Glomerular endothelial cell (primary cell): ENCODE data around the gene TENT4A. TPM values are rescaled to one million over a fixed set of nuclear protein-coding genes. Genes with fewer than 3 reads are reported as not detected.

ENCODE experiments used
- DNase-seq: peaks from one replicate; pipeline ENCODE4 v3.0.0-alpha.2; 2011; ENCODE audit warnings: low read depth, low spot score; ENCODE audit errors: extremely low read depth
- total RNA-seq: library from RNA; depleted of rRNA; stranded (reverse); fragments of >200 nt; gene quantifications from 2 replicates; pipeline ENCODE4 v1.2.3, GENCODE V29; 2015

TENT4A gene
- total RNA-seq, 1 donor from 2014 or later = 22.7 TPM

DNA sequence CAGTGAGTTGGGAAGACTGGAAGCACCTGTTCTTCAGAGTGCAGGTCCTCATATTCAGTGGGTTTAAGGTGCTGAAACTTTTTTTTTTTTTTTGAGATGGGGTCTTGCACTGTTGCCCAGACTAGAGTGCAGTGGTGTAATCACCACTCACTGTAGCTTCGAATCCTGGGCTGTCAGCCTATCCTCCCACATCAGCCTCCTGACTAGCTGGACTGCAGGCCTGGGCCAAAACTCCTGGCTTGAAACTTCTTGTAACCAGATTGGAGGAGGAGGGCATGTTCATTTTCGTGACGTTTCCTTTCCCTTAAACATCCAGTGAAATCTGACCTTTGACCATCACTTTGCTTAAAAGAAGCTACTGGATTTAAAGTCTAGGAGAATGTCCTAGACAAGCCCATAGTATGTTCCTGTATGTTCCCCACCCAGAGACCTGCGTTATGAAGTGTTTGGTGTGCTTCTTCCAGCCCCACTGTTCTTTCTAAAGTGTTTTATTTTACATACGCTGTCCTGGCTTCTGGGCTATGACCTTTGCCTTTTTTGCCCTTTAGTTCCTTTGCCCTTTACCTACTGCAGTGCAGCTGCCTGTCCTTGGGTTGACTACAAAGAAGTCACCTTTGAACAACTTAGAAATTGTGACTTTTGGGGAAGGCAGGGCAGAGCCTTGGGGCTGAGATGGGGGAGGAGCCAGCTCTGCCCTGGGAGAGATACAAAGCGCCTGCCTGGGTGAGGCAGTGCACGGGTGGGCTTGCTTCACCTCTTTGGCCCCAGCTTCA lies 18.4 kb downstream of the TENT4A start:
- DNase-seq = no peak

DNA sequence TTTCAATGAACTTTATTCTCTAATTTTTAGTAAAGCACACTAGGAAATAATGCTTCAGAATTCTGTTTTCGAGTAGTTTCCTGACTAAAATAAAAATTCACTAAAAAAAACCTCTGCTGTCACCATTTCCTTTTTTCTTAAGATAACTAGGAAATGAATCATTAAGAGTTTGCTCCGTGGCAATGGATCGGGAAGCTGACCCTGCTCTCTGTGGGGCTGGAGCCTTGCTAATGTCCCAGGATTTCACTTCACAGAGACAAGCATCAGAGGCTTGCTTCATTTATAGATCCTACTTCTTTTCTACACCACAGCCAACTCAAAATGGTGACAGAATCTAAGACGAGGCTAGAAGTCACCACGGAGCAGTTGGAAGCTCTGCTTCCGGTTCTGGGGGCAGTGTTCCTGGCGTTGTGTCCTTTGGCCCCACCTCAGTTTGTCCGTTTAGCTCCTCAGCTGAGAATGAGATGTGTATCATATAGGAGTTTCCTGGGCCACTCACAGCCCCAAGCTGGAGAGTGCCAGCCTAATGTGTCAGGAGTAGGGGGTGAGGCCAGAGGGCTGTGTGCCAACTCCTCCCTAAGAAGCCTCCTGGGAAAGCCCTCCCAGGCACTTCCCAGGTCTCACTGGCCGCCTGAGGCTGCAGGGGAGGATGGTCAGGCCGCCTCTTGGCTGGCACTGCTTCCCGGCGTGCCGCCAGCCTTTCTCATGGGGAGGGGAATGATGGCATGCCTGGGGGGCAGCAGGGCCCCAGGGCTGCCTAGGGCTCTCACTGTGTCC lies 19.6 kb downstream of the TENT4A start:
- peak; percentile 65 for DNase-seq

DNA sequence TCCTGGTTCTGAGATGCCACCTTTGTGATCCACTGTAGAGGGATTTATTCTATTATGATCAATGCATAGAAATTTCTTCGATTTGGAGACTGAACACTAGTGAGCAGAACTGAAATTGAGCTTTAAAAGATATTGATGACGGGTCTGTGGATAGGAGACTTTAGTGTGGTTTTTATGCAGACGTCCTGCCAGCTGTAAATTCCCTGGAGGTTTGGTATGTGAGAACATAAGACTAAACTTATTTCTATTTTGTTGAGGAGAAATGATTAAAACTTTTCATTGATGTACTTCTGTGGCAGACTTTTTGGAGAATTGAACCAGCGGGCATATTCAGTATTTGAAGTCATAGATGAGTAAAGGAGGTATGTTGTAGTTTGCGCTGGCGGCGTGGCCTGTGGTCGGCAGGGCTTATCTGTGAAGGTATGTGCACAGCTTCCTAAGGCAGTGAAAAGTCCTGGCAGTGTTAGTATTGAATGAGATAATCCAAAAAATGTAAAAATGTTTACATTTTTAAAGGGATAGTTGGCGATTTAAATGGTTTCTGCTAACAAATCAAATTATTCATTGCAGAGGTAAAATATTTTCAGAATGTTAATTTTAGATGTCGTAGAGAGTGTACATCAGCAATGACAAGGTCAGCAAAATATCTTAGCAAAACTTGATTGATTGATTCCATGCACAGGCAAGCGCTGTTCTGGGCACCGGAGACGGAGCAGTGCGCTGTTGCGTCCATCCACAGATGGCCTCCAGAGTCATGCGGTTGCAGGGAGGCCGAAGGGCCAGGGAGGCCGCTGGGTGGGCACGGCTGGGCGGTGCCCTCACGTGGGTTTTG lies 20.4 kb downstream of the TENT4A start:
- no peak for DNase-seq

DNA sequence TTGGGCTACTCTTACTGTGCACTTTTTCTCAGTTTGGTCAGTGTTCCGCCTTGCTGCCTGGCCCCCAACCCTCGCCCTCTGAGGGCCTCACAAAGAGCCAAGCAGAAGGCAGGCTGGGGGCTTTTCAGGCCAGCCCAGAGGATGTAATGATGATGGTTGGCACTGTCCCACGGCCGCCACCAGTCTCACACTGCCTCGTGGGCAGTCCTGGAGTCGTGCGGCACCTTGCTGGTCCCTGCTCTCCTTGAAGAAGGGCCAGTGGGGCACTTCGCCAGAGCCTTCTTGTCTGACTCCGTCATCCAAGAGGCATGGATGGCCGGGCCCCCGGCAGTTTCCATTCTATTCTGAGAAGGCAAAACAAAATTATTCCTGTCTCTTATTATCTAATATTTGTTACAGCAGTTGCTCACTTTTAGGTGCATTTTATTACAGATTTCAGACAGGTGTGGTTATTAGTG lies 21.0 kb downstream of the TENT4A start:
- DNase-seq = no peak

DNA sequence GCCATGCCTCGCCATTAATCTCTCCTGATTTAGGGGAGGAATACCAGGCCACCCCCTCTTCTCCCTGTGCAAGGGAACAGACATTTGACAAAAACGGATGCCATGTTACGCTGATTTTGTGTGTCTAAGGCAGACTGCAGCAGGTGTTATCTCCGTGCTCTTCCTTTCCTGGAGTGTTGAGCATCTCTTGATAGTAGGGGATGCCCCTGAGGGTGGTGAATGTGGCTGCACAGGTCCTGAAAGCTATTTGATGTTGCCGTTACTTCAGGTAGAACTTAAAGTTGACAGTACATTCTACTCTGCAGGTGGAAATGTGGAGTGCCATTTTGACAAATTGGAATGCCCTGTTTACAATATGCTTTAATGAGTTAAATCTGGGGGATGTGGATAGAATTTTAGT lies 21.5 kb downstream of the TENT4A start:
- no peak for DNase-seq

DNA sequence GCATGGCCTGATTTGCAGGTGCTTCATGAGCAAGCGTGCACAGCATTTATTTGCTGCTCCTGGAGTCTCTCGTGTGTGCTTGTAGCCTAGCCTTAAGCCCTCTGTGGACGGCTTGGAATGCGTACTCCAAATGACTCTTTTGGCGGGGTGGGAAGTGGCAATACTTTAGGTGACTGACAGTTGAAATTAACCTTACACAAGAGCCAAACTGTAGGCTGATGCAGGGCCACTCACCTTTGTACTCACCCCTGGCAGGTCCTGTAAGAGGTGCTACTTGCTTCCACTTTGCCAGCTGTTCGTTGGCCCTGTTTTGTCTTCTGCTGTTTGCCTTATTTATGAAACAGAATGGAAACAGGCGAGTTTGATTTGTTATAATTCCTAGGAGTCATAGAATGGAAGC lies 22.9 kb downstream of the TENT4A start:
- DNase-seq = no peak

DNA sequence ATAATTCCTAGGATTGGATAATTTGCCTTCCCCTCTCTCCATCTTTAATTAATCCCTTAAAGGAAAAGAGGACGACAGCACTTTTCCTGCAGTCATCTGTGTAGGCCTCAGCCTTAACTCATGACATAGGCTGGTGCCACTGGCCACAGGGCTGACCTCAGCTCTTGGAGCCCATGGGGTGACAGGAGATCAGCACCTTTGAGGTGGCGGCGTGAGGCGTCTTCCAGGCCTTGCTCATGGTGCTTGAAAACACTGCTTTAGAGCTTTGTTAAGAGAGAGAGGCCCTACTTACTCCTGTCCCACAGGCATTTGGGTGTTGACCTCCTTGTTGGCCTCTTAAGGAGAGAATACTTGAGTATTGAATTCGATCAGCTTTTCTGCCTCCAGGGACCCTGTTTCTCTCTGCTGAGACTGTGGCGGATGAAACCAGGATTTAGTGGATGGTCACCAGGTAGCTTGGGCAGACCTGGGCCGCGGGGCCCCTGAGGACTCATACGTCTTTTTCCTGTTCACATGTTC lies 23.4 kb downstream of the TENT4A start:
- DNase-seq = no peak

DNA sequence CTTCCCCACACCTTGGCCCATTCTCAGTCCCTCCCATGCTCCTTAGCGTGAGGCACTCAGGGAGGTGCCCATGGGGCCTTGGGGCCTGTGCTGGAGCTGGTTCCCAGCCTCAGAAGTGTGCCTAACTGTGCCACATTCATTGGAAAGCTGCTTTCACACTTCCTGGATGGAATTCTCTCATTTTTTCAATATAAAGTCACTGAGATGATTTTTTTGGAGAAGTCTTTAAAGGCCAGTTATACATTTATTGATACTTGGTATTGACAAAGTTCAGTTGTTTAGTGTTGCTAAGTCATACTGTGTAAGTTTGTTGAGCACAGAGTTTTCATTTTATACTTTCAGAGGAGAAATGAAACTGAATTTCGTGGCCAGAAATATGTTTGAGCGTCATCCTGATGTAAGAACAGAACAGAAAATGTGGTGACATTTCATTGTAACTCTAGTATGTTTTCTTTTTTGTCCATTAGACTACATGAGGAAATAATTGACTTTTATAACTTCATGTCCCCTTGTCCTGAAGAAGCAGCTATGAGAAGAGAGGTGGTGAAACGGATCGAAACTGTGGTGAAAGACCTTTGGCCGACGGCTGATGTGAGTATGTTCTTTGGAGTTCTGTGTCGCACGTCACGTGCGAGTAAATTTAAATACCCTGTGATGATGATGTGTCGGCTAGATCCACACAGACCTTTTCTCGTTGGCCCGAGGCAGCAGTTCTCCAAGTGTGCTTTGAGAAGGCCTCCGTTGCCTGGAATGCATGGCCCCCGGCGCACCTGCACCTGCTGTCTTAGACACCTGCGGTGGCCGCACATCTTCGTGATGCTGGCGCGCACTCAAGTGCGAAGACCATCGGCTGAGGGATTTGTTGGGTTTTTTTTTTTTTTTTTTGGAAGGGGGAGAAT lies 24.1 kb downstream of the TENT4A start:
- no peak for DNase-seq

DNA sequence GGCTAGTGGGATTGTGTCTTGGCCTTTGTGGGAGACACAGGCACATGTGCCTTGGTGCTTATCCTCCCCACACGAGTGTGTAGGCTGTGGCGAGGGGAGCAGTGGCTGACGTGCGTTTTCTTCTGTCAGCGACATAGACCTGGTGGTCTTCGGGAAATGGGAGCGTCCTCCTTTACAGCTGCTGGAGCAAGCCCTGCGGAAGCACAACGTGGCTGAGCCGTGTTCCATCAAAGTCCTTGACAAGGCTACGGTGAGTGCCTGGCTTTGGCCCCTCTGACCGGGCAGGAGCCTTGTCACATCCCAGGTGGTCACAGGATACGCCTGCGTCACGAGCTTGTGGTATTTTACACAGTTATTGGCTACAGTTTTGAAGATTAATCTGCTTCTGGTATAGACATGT lies 26.4 kb downstream of the TENT4A start:
- DNase-seq = no peak

DNA sequence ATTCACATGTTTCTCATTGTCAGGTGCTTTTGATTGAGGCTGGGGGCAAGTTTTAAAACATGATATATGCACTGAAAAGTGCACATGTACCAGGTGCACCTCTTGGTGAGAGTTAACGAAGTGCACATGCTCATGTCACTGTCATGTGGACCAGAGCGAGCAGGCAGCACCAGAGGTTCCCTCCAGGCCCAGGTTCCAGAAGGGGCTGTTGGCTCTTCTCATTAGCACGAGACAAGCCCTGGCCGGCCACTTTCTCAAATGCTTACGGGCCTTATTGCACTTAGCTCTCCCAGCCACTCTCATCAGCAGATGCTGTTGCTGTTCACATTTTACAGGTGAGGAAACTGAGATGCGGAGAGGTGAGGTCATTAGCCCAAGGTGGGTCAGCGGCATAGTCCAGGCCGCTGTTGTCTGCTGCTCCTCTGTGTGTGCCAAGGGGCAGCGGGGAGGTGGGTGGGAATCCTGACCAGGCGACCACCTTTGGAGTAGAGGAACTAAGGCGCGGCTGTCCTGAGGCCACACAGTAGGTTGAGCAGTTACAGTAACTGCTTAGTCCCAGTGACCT lies 27.4 kb downstream of the TENT4A start:
- DNase-seq = no peak

DNA sequence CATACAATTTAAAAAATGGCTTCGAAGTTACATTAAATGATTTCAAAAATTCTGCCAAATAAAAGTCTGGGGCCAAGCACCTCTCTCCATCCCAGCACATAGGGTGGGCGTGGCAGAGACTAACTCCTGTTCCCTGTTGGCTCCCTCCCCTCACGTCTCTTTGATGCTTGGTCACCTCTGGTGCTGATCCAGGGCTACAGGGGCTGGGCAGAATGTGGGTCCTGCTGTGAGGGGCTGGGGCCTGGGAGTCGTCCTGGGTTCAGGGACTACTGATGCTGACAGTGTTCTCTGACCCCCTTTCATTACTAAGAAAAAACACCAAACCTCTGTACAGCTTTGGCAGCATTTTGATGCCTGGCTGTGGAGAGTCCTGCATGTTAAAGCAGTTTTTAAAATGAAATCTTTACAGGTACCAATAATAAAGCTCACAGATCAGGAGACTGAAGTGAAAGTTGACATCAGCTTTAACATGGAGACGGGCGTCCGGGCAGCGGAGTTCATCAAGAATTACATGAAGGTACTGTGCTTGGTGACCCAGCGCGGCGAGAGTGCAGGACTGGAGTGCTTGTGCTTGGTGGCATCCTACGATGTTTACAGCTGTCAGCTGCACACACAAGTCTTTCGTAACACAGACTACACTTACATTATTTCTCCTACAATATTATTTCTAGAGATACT lies 29.0 kb downstream of the TENT4A start:
- DNase-seq = no peak

DNA sequence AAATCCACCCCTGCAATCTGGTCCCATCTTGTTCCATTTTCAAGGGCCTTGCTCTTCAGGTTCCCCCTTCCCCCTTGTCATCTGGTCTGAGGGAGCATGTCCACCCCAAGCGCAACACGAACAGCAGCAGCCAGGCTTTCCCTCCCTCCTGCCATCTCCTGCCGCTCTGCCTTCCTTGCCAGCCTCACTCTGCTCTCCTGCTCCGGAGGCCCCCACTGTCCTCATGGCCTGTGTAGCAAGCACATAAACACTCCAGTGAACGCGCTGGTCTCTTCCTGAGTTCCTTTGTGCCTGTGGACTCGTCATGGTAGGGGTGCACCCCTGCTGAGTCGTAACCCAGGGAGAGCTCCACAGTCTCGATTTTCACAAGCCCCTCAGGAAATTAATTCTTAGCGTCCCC lies 29.9 kb downstream of the TENT4A start:
- DNase-seq = no peak

DNA sequence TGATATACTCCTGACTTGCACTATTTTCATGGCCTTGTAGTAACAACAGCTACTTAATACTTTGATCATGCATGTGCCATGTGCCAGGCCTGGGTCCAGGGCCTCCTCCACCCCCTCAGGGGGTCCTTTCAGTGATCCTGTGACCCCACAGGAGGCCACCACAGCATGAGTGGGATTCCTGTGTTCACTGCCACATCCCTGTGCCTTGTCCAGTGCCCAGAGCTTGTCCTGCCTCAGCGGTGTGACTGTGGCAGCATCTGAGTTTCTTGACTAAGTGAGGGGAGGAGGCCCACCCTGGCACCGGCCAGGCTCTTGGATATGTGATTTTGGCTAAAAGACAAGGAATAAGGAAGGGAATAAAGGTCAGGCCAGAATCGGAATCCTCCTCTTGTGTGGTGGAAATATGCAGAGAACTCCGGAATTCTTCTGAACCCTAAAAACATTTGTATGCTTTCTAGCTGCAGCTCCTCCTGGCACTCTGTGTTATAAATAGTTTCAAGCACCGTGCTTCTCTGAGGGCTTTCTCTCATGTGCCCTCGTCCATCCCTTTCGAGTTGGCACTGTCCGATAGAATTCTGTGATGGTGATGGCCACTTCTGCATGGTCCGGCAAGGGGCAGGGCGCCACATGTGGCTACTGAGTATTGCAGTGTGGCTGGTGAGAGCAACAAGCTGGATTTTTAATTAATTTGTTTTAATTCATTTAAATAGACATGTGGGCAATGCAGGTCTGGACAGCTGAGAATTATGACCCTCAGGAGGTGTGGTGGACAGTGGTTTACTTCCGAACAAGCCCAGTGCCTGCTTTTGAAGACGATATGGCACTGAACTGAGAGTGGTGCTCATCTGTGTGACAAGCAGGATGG lies 31.8 kb downstream of the TENT4A start:
- no peak for DNase-seq

DNA sequence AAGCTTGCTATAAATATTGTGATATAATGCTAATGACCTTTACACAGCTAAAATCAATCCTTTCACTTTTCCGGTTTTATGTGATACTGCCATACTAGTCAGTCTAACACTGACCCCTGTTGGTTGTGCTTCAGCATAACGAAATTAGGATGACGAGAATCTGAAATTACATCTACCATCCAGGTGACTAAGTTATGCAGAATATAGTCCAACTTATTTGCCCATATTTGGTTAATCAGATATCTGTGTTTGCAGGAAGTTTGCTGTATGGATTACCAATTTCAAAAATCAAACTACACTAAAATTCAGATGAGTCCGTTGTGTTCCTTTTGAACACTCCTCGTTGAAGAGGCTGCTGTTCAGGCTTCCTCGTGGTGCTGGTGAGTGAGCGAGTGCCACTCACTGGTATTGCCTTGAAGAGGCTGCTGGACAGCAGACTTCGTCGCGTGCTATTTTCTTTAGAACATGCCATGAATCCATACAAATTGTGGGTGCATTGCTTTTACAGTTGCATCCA lies 32.5 kb downstream of the TENT4A start:
- no peak for DNase-seq

DNA sequence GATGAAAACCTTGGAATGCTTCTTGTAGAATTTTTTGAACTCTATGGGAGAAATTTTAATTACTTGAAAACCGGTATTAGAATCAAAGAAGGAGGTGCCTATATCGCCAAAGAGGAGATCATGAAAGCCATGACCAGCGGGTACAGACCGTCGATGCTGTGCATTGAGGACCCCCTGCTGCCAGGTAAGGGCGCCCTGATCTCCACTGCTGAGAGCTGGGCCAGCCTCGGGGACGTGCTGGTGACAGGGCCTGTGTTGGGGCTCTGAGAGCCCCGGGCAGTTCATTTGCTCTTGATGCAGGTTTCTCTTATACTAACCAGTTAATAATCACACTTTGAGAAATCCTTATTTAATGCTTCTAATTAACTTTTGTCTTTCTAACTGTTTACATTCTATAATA lies 33.0 kb downstream of the TENT4A start:
- no peak for DNase-seq

DNA sequence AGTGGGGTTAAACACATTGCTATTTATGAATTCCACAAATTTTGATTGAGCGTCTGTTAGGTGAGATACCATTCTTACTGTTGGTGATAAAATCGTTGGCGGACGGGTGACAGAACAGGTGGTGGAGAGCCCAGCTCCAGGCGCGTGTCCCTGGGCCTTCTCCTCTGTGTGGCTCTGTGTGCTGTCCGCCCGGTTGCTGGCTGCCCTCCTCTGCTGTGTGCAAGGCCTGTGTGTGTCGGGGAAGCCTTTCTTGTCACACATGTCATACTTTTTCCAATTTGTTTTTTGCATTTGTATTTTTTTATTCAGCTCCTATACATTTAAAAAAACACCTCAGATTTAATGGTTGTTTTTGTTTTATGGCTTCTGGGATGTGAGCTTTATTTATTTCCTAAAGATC lies 33.9 kb downstream of the TENT4A start:
- no peak for DNase-seq

DNA sequence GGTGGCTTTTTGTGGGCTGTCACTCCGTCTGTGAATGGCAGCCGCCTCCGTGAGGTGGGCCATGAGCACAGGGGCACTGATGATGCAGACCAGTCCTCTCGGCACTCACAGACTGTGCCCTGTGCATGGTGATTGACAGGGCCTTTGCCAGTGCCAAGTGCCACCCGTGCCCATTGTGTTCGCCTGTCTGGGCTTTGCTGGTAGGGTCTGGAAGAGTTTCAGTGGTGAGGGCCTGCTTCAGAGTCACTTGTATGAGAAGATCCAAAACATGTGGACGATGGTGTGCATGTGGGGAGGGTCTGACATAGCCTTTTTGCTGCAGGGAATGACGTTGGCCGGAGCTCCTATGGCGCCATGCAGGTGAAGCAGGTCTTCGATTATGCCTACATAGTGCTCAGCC lies 34.9 kb downstream of the TENT4A start:
- DNase-seq = no peak
